Heart right ventricle (tissue), 16 donors: ENCODE measurements around the gene PGBD5. TPM values are rescaled to one million over a fixed set of nuclear protein-coding genes. Genes with fewer than 3 reads are reported as not detected.
A peak's percentile ranks its signal among the peaks of the same experiment; 100 is the strongest.

Source experiments
- ATAC-seq, 8 donors: fragments of 200-7000 bp; cut with Tn5 transposase; one replicate each; pipeline ENCODE4 v1.9.1; 2020; ENCODE audit warnings: mild to moderate bottlenecking in 8 of 8, moderate library complexity in 8 of 8, moderate number of reproducible peaks in 1 of 8
- DNase-seq, 2 donors: peaks; one replicate each; pipeline ENCODE4 v3.0.0-alpha.2; 2020
- H3K27ac ChIP-seq, 10 donors: fragments of 200-600 bp; sonication (generic) in 2 of 10; one replicate each; pipeline versions ENCODE4 v1.5.0 to v1.8.0; 2020 to 2022; ENCODE audit warnings: mild to moderate bottlenecking in 3 of 10
- H3K27me3 ChIP-seq, 7 donors: fragments of 200-600 bp; one replicate each; pipeline ENCODE4 v1.8.0; 2021 to 2022; ENCODE audit warnings: mild to moderate bottlenecking in 2 of 7
- H3K36me3 ChIP-seq, 9 donors: fragments of 200-600 bp; sonication (generic) in 1 of 9; one replicate each; pipeline versions ENCODE4 v1.5.0 to v1.8.0; 2020 to 2022; ENCODE audit warnings: mild to moderate bottlenecking in 2 of 9
- H3K4me1 ChIP-seq, 9 donors: fragments of 200-600 bp; sonication (generic) in 1 of 9; one replicate each; pipeline versions ENCODE4 v1.5.0 to v1.8.0; 2020 to 2022; ENCODE audit warnings: mild to moderate bottlenecking in 4 of 9
- H3K4me3 ChIP-seq, 10 donors: fragments of 200-600 bp; sonication (generic) in 2 of 10; one replicate each; pipeline versions ENCODE4 v1.5.0 to v1.8.0; 2020 to 2022; ENCODE audit warnings: mild to moderate bottlenecking in 7 of 10, moderate library complexity in 2 of 10
- H3K9me3 ChIP-seq, 11 donors: fragments of 200-600 bp in 10 of 11; sonication (generic) in 2 of 11; one replicate each; pipeline versions ENCODE4 v1.5.0 to v1.8.0; 2013 to 2022; ENCODE audit warnings: mild to moderate bottlenecking in 2 of 11, control low read depth in 1 of 11, moderate library complexity in 1 of 11
- WGBS, 2 donors: extraction: QIAGEN DNeasy Blood & Tissue Kit; methylation state at CpG; one replicate each; pipeline ENCODE4 v1.1.7; 2013; ENCODE audit warnings: inconsistent platforms in 1 of 2; 5-methylcytosine and 5-hydroxymethylcytosine counted together
- intact Hi-C, 10 donors: fragments of 100-400 bp; cut with DNase I; formaldehyde crosslinking; loops; one replicate each; pipeline versions ENCODE4 v1.11.1 to v1.14.2; 2022
- polyA plus RNA-seq, 2 donors: library from polyadenylated mRNA; stranded (reverse); fragments of 200-250 nt; gene quantifications; one replicate each; pipeline ENCODE4 v1.2.3, GENCODE V29; 2013
- total RNA-seq, 10 donors: library from RNA; stranded (reverse); fragmentation: NEBNext Ultra II Directional in 3 of 10; extraction: Animal tissue kit (Norgen Biotek cat#: 25700) in 3 of 10; gene quantifications; one replicate each; pipeline versions ENCODE4 v1.2.1 to v1.2.4, GENCODE V29; 2021 to 2023
- TF ChIP-seq, protein P1 (sequence below), 9 donors: fragments of 200-600 bp; sonication (generic) in 2 of 9; IDR thresholded peaks; one replicate each; pipeline versions ENCODE4 v1.5.0 to v1.8.0; 2021 to 2022; ENCODE audit warnings: antibody characterized with exemption in 9 of 9, mild to moderate bottlenecking in 5 of 9, moderate library complexity in 1 of 9
- donor health status: Arrhythmogenic right ventricular cardiomyopathy.
- donor health status: ischemic (EF 13 %, LVEDD 7.1; RV severe dilation, severe dysfunction).
- donor health status: healthy with polysubstance abuse.
- donor health status: DM: no; HTN: yes; CAD: no.
- donor health status: DM: no; HTN: no; CAD: no.
- donor health status: ischemic (EF 25% LVEDD 6.9; RV normal size, moderate dysfunction).
- donor health status: ischemic (EF 25% LVEDD 5.7; RV mildly dilated, moderate dysfunction).
- donor health status: healthy.
- donor health status: DM: yes; HTN: yes; CAD: no.
- donor health status: Ischemic cardiomyopathy.
- donor health status: ischemic (EF 35%, LVEDD 5.7; RV mildly dilated, moderate dysfunction).
- donor health status: nonischemic (EF 11% LVEDD 7.7; RV severe dilation, severe dysfunction).
- donor health status: DM: yes; HTN: yes; CAD: no.
- donor health status: PGD.
- donor health status: ischemic (EF 29% LVEDD 5.4; RV normal size, mild dysfunction).
- donor health status: nonischemic (EF 23%, LVEDD 6.1; RV moderate dilation, normal function).

Gene PGBD5
- total and polyA plus RNA-seq, 12 donors: 0.52 to 11.4 (median 7.9) TPM

DNA sequence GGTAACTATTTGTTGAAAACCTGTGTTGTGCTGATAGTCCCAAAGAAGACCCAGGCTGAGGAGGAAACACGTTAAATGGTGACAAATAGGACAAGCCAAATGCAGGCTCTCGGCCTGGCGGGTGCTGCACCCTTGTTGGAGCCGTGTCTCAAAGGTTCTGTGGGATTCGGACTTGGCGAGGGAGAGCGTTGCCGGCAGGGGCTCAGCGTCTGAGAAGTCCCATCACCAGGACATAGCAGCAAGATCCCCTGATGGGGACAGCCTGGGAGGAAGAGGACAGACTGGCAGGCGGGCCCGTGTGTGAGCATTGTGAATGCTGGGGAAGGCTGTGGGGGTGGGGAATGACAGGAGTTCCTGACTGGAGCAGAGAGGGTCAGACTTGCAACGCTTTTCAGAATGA, 142.5 kb downstream of the PGBD5 start:
- H3K27ac ChIP-seq: no peak overlapping the region
- H3K36me3 ChIP-seq: peaks cover 0 to 37% (median 17%) of the 10 kb centered on the region in 9 donors
- intact Hi-C loops: no loop called here
- whole genome bisulfite sequencing, 2 donors: 90 to 93% methylated on average over 12 of the region's 12 CpGs
- H3K4me1 ChIP-seq: peaks cover 0 to 9% (median 6%) of the 10 kb centered on the region in 9 donors
- H3K4me3 ChIP-seq: no peak overlapping the region
- peaks cover 0 to 2% (median 0%) of the 10 kb centered on the region in 7 donors for H3K27me3 ChIP-seq
- TF ChIP-seq, protein P1, sequence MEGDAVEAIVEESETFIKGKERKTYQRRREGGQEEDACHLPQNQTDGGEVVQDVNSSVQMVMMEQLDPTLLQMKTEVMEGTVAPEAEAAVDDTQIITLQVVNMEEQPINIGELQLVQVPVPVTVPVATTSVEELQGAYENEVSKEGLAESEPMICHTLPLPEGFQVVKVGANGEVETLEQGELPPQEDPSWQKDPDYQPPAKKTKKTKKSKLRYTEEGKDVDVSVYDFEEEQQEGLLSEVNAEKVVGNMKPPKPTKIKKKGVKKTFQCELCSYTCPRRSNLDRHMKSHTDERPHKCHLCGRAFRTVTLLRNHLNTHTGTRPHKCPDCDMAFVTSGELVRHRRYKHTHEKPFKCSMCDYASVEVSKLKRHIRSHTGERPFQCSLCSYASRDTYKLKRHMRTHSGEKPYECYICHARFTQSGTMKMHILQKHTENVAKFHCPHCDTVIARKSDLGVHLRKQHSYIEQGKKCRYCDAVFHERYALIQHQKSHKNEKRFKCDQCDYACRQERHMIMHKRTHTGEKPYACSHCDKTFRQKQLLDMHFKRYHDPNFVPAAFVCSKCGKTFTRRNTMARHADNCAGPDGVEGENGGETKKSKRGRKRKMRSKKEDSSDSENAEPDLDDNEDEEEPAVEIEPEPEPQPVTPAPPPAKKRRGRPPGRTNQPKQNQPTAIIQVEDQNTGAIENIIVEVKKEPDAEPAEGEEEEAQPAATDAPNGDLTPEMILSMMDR (IDR thresholded peaks at IDR 0.05): no peak
- H3K9me3 ChIP-seq: no peaks in the 10 kb centered on the region
- DNase-seq (no peak), ATAC-seq (no peak)

DNA sequence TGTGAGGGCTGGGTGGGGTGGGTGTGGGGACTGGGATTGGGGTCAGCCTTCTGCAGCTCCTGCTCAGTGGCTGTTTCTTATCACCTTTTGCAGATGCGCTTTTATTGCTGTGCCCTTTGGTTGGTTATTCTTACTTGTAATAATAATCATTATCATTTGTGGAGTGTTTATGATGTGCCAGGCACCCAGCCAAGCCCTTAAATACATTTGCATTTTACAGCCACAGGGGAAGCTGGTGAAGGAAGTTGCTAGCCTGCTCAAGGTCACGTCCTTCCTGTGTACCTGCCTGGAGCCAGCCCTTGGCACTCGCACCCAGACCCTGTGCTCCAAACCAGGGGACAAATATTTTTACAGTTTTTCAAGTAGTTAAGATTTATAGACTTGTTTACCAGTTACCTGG, 144.0 kb downstream of the PGBD5 start:
- Histone ChIP-seq H3K4me3 (no peak overlapping the region), H3K27me3 (no peaks in the 10 kb centered on the region), H3K4me1 (peaks cover 0 to 12% (median 7%) of the 10 kb centered on the region in 9 donors), H3K36me3 (peaks cover 0 to 47% (median 17%) of the 10 kb centered on the region in 9 donors), H3K27ac (no peak overlapping the region), H3K9me3 (no peaks in the 10 kb centered on the region)
- TF ChIP-seq, protein P1 (IDR thresholded peaks at IDR 0.05): no peak
- DNase-seq: no peak
- intact Hi-C loops: no loop called here
- 18 to 26% methylated on average over 3 of the region's 3 CpGs for WGBS, 2 donors
- ATAC-seq: no peak

DNA sequence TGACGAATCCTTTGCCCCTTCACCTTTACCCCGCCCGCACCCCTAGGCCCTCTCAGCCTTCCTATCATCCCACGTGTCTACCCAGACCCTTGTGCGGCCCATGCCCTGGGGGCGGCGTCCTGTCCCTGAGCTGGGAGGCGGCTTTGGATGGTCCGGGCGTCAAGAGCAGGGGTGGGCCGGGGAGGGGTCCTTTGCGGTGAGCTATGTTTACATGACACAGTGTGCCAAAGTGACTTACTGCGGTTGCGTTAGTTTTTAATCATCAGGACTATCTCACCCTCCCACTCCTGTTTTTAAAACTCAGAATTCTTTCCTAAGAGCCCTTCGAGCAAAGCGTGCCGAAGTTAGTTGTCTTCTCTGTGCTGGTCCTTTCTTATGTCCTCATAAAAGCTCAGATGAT, 144.6 kb downstream of the PGBD5 start:
- no peak overlapping the region for H3K27ac ChIP-seq
- intact Hi-C loops: no loop called here

DNA sequence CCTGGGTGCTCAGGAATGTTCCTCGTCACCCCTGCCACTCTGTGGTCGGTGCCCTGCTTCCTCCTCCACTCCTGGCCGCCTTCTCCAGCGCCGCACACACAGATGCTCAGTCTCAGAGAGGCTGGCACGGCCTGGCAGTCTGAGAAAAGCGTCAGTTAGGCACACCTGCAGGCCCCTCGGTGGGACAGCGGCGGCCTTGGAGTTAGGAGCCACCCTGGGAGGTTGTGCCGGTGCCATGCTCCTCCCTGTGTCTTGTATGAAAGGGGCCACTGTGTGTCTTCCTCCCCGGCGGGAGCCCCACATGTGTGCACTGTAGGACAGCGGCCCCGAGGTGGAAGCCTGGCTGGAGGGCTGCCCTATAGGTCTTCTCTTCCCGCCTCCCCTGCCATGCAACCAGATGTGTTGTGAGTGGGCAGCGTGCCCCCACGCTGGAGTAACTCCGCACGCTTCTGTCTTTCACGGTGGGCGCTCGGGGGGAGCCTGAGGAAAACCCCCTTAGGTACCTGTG, 145.2 kb downstream of the PGBD5 start:
- Histone ChIP-seq H3K27ac (no peak overlapping the region), H3K27me3 (no peaks in the 10 kb centered on the region), H3K4me3 (no peak overlapping the region), H3K36me3 (peaks cover 0 to 59% (median 23%) of the 10 kb centered on the region in 9 donors), H3K4me1 (peaks cover 0 to 14% (median 7%) of the 10 kb centered on the region in 9 donors), H3K9me3 (no peaks in the 10 kb centered on the region)
- 89 to 98% methylated on average over 23 of the region's 23 CpGs for whole genome bisulfite sequencing, 2 donors
- no peak for DNase-seq
- TF ChIP-seq, protein P1 (IDR thresholded peaks at IDR 0.05): no peak
- intact Hi-C loops: no loop called here
- peak in 1 of 8 donors; percentile 19 for ATAC-seq

More for the DNA sequence above, 144.6 kb downstream of the PGBD5 start:
- TF ChIP-seq, protein P1 (IDR thresholded peaks at IDR 0.05): no peak
- Histone ChIP-seq H3K27me3 (no peaks in the 10 kb centered on the region), H3K4me3 (no peak overlapping the region), H3K36me3 (peaks cover 0 to 53% (median 18%) of the 10 kb centered on the region in 9 donors), H3K4me1 (peaks cover 0 to 14% (median 7%) of the 10 kb centered on the region in 9 donors), H3K9me3 (no peaks in the 10 kb centered on the region)
- WGBS, 2 donors: 86 to 87% methylated on average over 17 of the region's 17 CpGs
- no peak for DNase-seq
- ATAC-seq: peak in 1 of 8 donors; percentile 29
